ENCODE results near the gene FLNA.
A peak's percentile ranks its signal among the peaks of the same experiment; 100 is the strongest.

Gene FLNA

DNA sequence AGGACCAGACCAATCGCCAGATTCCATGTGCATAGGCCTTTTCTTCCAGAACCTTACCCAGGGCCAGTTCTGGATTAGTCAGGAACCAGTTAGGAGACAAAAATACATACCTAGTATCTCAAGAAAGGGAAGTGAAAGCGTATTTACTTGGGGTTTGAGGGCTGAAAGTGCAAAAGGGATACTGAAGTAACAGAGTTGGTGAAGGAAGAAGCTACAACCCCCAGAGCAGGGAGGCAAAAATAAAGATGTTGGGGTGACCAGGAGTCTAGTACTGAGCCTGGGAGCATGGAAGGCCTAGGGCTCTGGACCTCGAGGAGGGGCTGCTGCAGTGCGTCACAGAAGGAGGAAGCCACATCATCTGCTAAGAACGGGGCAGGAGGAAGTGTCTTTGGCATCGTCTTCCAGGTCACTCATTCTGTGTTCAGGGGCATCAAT lies 40.6 kb downstream of the FLNA start:
- no peak for DNase-seq (ENCODE audit: low spot score)

DNA sequence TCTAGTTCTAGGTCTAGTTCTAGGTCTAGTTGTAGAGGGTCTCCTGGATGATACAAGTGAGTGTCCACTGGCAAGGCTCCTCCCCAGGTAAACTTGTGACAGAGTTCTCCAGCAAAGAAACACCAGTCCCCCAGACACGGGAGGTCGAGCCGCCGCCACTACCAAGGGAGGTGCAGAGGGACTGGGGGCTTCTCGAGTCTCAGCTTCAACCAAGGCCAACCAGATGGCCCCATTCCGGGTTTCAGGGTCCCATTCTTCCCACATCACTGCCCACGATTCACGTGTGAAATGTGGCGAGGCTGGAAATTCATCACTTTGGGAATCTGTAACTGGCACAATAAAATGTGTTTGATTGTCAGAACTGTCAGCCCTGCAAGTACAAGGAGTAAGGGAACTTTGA lies 41.3 kb downstream of the FLNA start:
- DNase-seq (ENCODE audit: low spot score): no peak

DNA sequence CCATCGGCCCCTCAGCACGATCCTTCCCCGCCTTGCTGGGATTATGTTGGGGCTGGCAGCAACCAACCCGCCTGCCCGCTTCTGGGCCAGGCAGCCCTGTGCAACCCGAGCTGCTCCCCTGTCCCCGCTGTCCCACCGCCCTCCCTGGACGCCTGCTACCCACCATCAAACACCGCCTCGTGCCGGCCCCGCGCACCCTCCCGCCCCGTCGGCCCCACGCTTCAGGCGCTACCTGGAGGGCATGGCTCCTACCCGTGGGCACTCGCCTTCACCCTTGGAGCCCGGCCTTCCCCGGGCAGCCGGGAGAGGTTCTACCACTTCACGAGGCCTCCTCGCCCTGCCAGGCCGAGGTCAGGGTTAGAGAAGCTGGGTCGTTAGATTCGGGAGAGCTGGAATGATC lies 41.9 kb downstream of the FLNA start:
- no peak for DNase-seq (ENCODE audit: low spot score)

DNA sequence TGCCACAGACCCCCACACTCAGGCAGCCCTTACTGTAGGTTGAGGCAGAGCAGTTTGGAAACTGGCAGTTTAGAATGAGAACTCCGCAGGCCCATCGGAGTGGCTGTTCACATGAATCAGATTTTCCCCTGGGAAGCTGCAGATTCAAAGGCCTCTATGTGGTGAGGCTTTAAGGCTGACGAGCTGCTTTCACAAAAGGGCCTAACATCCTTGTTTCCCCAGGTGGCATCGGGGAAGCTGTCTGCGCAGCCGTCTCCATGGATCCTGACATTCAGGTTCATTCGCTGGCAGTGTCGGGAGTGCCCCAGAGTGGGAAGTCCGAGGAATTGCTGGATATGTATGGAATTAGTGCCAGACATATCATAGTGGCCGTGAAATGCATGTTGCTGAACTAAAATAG lies 45.1 kb downstream of the FLNA start:
- no peak for DNase-seq (ENCODE audit: low spot score)

GRCh38 chrX:154328646-154329045 lies 45.8 kb downstream of the FLNA start:
- no peak for DNase-seq (ENCODE audit: low spot score)

DNA sequence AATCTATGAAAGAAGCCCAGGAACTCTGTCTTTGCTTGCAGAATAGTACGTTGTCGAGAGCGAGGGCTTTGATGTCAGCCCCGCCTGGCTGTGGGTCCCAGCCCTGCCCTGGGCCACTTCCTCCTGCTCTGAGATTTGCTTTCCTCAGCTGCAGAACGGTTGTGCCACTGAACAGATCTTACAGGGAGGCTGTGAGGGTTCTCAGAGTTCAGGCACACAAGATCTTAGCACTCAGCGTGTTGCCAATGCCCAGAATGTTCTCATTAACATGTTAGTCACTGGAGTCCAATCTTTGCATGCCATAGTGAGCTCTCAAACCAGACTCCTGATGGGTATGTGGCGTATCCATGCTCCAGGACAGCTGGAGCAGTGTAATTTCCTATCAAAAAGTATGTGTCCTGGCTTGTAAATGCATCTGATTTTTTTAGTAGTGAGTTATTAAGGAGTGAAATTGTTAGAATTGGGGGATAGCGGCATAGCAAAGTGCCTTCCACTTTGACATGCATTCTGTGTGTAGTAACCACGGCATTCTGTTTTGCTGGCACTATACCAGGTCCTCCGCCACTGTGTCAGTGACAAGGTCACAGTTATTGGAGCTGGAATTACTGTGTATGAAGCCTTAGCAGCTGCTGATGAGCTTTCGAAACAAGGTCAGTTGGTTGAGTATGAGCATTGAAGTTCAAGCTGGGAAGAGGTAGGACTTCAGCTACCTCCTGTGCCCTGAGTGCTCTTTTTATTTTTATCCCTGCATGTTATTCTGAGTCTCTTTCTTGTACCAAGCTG lies 47.2 kb downstream of the FLNA start:
- no peak for DNase-seq (ENCODE audit: low spot score)

DNA sequence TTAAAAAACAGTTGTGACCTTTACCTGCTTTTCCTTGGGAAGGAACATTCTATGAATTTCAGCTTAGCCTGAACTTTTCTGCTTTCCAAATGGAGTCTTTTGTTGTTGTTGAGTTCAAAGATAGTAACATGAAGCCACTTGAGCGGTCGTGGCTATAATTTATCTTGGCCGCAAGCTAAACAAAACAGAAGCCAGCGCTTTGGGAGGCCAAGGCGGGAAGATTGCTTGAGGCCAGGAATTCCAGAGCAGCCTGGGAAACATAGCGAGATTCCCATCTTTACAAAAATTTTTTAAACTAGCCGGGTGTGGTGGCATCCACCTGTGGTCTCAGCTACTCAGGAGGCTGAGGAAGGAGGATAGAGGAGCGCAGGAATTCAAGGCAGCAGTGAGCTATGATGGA lies 48.9 kb downstream of the FLNA start:
- no peak for DNase-seq (ENCODE audit: low spot score)

GRCh38 chrX:154323537-154323936 lies 50.9 kb downstream of the FLNA start:
- no peak for DNase-seq (ENCODE audit: low spot score)

DNA sequence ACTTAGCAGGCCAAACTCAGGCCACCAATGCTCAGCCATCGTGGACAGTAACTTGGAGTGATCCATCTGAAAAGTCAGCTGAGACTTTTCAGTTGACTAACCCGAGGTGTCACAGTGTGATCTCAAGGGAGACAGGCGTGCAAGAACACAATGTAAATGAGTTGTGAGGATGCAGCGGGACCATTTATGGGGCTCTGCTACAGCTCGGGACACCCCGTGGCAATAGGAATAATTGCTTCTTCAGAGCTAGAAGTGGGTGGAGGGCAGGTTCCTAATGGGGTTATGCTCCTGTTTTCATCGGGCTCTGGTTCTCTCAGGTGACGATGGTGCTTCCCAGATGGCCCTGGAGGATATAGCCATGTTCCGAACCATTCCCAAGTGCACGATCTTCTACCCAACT lies 51.5 kb downstream of the FLNA start:
- DNase-seq (ENCODE audit: low spot score): no peak

GRCh38 chrX:154321594-154321993 lies 52.8 kb downstream of the FLNA start:
- DNase-seq (ENCODE audit: low spot score): peak; percentile 37

DNA sequence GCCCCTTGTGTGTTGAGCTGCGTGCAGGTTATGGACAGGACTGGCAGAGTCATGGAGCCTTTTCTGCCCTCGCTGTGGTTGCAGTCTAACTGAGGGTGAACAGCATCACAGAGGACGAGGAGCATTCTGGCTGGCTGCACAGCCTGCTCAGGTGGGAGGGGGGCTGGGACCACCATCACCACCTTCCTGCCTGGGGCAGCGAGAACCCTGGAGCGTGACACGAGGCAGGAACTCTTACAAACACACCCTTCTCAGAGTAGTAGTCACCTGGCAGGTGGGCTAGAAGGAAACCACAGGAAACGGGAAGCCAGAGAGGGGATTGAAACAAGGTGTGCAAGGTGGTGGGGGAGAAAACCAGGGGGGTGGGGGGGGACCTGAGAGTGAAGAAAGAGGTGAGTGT lies 53.3 kb downstream of the FLNA start:
- DNase-seq (ENCODE audit: low spot score): no peak

DNA sequence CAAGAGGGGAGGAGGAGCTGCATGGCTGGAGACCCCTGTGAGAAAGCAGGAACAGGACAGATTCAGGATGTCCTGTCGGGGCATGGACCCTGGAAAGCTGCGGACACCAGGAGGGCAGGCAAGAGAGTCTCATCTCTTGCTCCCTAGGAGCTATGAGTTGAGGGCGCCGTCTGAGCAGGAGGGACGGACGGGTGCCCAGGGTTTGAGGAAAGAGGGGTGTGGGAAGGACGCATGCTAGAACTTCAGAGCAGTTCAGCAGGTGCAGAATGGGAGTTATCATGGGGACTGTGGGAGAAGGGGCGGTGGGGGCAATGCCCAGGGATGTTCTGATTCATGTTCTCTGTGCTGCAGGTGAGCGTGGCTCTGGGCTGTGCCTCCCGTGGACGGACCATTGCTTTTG lies 54.0 kb downstream of the FLNA start:
- no peak for DNase-seq (ENCODE audit: low spot score)

- peak; percentile 35 for DNase-seq (ENCODE audit: low spot score)
Measured at GRCh38 chrX:154317391-154317995, 56.9 kb downstream of the FLNA start.

GRCh38 chrX:154315416-154315815 lies 59.0 kb downstream of the FLNA start:
- no peak for DNase-seq (ENCODE audit: low spot score)

DNA sequence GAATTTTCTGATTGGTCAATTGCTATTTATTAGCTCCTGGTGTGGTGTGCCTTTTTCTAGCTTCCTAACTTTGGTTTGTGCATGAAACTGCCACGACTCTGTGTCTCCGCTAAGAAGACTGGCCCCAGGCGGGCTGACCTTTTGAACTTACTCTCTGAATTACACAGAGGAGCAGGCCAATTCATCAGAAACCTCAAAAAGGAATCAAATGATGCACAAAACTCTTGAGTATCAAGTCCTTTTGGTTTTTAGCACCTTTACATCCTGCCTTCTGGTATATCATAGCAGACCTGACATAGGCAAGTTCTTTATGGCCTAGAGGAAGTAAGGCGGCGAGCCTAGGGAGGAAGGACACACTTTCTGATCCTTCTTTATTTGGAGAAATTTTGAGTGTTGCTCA lies 61.3 kb downstream of the FLNA start:
- no peak for DNase-seq (ENCODE audit: low spot score)

GRCh38 chrX:154312116-154312515 lies 62.3 kb downstream of the FLNA start:
- DNase-seq (ENCODE audit: low spot score): no peak

DNA sequence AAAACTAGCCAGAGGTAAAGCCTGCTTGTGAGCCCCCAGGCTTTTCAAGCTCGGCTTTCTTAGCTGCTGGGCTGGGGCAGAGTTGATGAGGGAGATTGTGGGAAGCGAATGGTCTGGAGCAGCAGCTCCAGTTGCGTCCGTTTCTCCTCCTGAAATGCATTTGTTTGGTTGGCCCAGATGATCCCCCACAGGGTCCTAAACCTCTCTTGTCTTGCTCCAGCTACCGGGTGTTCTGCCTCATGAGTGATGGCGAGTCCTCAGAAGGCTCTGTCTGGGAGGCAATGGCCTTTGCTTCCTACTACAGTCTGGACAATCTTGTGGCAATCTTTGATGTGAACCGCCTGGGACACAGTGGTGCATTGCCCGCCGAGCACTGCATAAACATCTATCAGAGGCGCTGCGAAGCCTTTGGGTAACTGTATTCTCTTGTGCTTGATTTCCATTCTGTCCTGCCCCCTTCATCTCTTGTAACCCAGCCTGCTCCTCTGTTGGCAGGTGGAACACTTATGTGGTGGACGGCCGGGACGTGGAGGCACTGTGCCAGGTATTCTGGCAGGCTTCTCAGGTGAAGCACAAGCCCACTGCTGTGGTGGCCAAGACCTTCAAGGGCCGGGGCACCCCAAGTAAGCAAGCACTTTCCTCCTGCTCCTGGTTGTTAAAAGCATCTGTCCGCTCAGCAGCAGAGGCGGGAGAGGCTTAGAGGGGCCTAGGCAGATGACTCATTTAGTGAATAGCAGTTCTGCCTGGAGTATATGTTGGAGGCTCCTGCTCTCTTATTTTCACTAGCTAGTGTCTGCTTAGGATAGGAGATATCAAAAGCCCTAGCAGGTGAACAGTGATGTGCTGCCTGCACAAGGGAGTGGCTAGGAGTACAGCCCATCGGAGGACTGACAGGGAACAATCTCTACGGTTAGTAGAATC lies 63.6 kb downstream of the FLNA start:
- DNase-seq (ENCODE audit: low spot score): no peak

- no peak for DNase-seq (ENCODE audit: low spot score)
Measured at GRCh38 chrX:154309041-154309775, 65.2 kb downstream of the FLNA start.

- DNase-seq (ENCODE audit: low spot score): peak; percentile 44
Measured at GRCh38 chrX:154308108-154308946, 66.1 kb downstream of the FLNA start.

DNA sequence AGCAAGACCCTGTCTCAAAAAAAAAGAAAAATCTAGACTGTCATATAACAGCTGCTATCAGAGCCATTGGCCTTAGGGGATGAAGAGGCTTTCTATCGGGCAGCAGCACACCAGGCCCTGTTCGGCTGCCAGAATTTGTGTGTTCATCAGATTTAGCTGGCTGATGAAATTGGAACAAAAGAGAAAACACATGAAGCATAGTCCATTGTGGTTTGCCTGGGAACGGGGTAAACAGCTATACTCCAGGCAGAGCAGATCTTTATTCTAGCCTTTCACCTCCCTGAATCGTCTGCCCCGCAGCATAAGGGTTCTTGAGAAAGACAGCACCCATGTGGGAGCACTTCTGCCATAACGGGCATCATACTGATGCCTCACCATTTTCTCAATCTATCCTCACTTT lies 67.2 kb downstream of the FLNA start:
- no peak for DNase-seq (ENCODE audit: low spot score)

- no peak for DNase-seq (ENCODE audit: low spot score)
Measured at GRCh38 chrX:154305541-154306205, 68.8 kb downstream of the FLNA start.

Measured in HuH-7 (cell line).